Lower lobe of right lung (tissue), 2 donors: ENCODE measurements around the gene PSD. TPM values are rescaled to one million over a fixed set of nuclear protein-coding genes. Genes with fewer than 3 reads are reported as not detected.

ENCODE experiments used
- ATAC-seq, 2 donors: fragments of 200-7000 bp; cut with Tn5 transposase; one replicate each; pipeline ENCODE4 v1.9.1; 2020 to 2022; ENCODE audit warnings: mild to moderate bottlenecking in 2 of 2, moderate library complexity in 2 of 2
- DNase-seq: peaks from one replicate; pipeline ENCODE4 v3.0.0-alpha.2; 2020
- H3K27ac ChIP-seq: fragments of 200-600 bp; one replicate; pipeline ENCODE4 v1.8.0; 2022
- H3K27me3 ChIP-seq: fragments of 200-600 bp; one replicate; pipeline ENCODE4 v1.8.0; 2022; ENCODE audit warnings: low read depth
- H3K36me3 ChIP-seq: fragments of 200-600 bp; one replicate; pipeline ENCODE4 v1.8.0; 2022; ENCODE audit warnings: mild to moderate bottlenecking
- H3K4me1 ChIP-seq: fragments of 200-600 bp; one replicate; pipeline ENCODE4 v1.8.0; 2022
- H3K4me3 ChIP-seq: fragments of 200-600 bp; one replicate; pipeline ENCODE4 v1.8.0; 2022; ENCODE audit warnings: mild to moderate bottlenecking
- H3K9me3 ChIP-seq: fragments of 200-600 bp; one replicate; pipeline ENCODE4 v1.8.0; 2022
- CTCF ChIP-seq: fragments of 200-600 bp; IDR thresholded peaks from one replicate; pipeline ENCODE4 v1.8.0; 2022; ENCODE audit warnings: antibody characterized with exemption, mild to moderate bottlenecking
- intact Hi-C: fragments of 100-400 bp; cut with DNase I; formaldehyde crosslinking; loops from one replicate; pipeline ENCODE4 v1.11.0; 2022
- total RNA-seq: library from RNA; stranded (reverse); fragmentation: NEBNext Ultra II Directional; extraction: Animal tissue kit (Norgen Biotek cat#: 25700); gene quantifications from one replicate; pipeline ENCODE4 v1.2.1, GENCODE V29; 2021
- donor health status: DM: no; HTN: yes; CAD: no; lungs with severe emphysema.

PSD gene
- total RNA-seq, 1 donor from 2014 or later = 5.3 TPM

- no peak overlapping the region for H3K27ac ChIP-seq
- H3K4me3 ChIP-seq = no peak overlapping the region
- no peak for DNase-seq
- H3K9me3 ChIP-seq = no peaks in the 10 kb centered on the region
- H3K36me3 ChIP-seq = peaks cover 29% of the 10 kb centered on the region
- intact Hi-C loops = no loop called here
- H3K27me3 ChIP-seq = peaks cover 24% of the 10 kb centered on the region
- TF ChIP-seq CTCF = no peak
- peaks cover 9% of the 10 kb centered on the region for H3K4me1 ChIP-seq
- no peak for ATAC-seq
These were observed 13.4 kb downstream of the PSD start for GRCh38 chr10:102405108-102405571.

GRCh38 chr10:102404361-102405107, 14.1 kb downstream of the PSD start:
- no peaks in the 10 kb centered on the region for H3K9me3 ChIP-seq
- DNase-seq = no peak
- peaks cover 18% of the 10 kb centered on the region for H3K27me3 ChIP-seq
- peaks cover 12% of the 10 kb centered on the region for H3K4me1 ChIP-seq
- TF ChIP-seq CTCF = no peak
- no peak overlapping the region for H3K4me3 ChIP-seq
- peaks cover 34% of the 10 kb centered on the region for H3K36me3 ChIP-seq
- intact Hi-C loops = no loop called here
- ATAC-seq = no peak
- no peak overlapping the region for H3K27ac ChIP-seq

- Histone ChIP-seq H3K9me3 (no peaks in the 10 kb centered on the region), H3K4me3 (no peak overlapping the region), H3K36me3 (peaks cover 36% of the 10 kb centered on the region), H3K27ac (no peak overlapping the region), H3K4me1 (peaks cover 18% of the 10 kb centered on the region), H3K27me3 (peaks cover 8% of the 10 kb centered on the region)
- ATAC-seq (no peak), DNase-seq (no peak)
- TF ChIP-seq CTCF = no peak
- intact Hi-C loops = no loop called here
These were observed 15.5 kb downstream of the PSD start for GRCh38 chr10:102403115-102403514.

- intact Hi-C loops = no loop called here
- no peak for TF ChIP-seq CTCF
- Histone ChIP-seq H3K36me3 (peaks cover 42% of the 10 kb centered on the region), H3K27me3 (peaks cover 3% of the 10 kb centered on the region), H3K27ac (no peak overlapping the region), H3K4me3 (no peak overlapping the region), H3K9me3 (no peaks in the 10 kb centered on the region), H3K4me1 (peaks cover 25% of the 10 kb centered on the region)
- ATAC-seq = no peak
- DNase-seq = no peak
These were observed 16.1 kb downstream of the PSD start for GRCh38 chr10:102402512-102402896.

- intact Hi-C loops = no loop called here
- TF ChIP-seq CTCF = no peak
- Histone ChIP-seq H3K9me3 (no peaks in the 10 kb centered on the region), H3K4me3 (no peak overlapping the region), H3K36me3 (peaks cover 44% of the 10 kb centered on the region), H3K27ac (no peak overlapping the region), H3K4me1 (peaks cover 30% of the 10 kb centered on the region), H3K27me3 (no peaks in the 10 kb centered on the region)
- ATAC-seq (no peak), DNase-seq (no peak)
These were observed 16.7 kb downstream of the PSD start for GRCh38 chr10:102401735-102402511.
